ENCODE data around the gene NKTR.
A peak's percentile ranks its signal among the peaks of the same experiment; 100 is the strongest.
"Not testable (repeated sequence)": the region's sequence is repeated elsewhere in the genome, so short reads cannot be mapped to it uniquely, and the experiment has no call there.

Gene NKTR

GRCh38 chr3:42600111-42600957, at the start of gene NKTR:
Gene NKTR (plus strand): TSS chr3:42600686. CDS start chr3:42601007, 321 bp downstream.
- Mint-ChIP-seq H3K27me3 (peaks cover 2% of the 10 kb centered on the region), H3K9me3 (no peaks in the 10 kb centered on the region), H3K4me1 (peaks cover 39% of the 10 kb centered on the region), H3K4me3 (peak within 1 kb of the TSS; percentile 88), H3K36me3 (ENCODE audit: low read depth) (peaks cover 40% of the 10 kb centered on the region), H3K27ac (peak within 1 kb of the TSS; percentile 97)
- peak; percentile 99 for DNase-seq
- ATAC-seq, result peak; percentile 91

GRCh38 chr3:42552830-42553229, 47.7 kb upstream of the NKTR start:
- peaks cover 16% of the 10 kb centered on the region for H3K4me1 Mint-ChIP-seq
- ATAC-seq (no peak), DNase-seq (no peak)
- no peak overlapping the region for H3K4me3 Mint-ChIP-seq
- H3K36me3 Mint-ChIP-seq (ENCODE audit: low read depth), result peaks cover 42% of the 10 kb centered on the region
- H3K27ac Mint-ChIP-seq, result no peak overlapping the region
- no peaks in the 10 kb centered on the region for H3K27me3 Mint-ChIP-seq
- no peaks in the 10 kb centered on the region for H3K9me3 Mint-ChIP-seq

- Mint-ChIP-seq H3K36me3 (ENCODE audit: low read depth) (peaks cover 55% of the 10 kb centered on the region), H3K27me3 (no peaks in the 10 kb centered on the region), H3K27ac (no peak overlapping the region), H3K4me3 (no peak overlapping the region), H3K4me1 (peaks cover 16% of the 10 kb centered on the region), H3K9me3 (no peaks in the 10 kb centered on the region)
- ATAC-seq, result peak; percentile 95
- no peak for DNase-seq
Observed at GRCh38 chr3:42556089-42556632, 44.3 kb upstream of the NKTR start.

GRCh38 chr3:42556817-42557216, 43.7 kb upstream of the NKTR start:
- ATAC-seq, H3K9me3 Mint-ChIP-seq, DNase-seq, H3K27me3 Mint-ChIP-seq, H3K4me3 Mint-ChIP-seq: not testable (repeated sequence)
- H3K4me1 Mint-ChIP-seq, result peaks cover 20% of the 10 kb centered on the region
- H3K36me3 Mint-ChIP-seq (ENCODE audit: low read depth), result peaks cover 55% of the 10 kb centered on the region
- peak overlapping the region; percentile 52 for H3K27ac Mint-ChIP-seq

GRCh38 chr3:42557854-42558253, 42.6 kb upstream of the NKTR start:
- H3K4me3 Mint-ChIP-seq, result no peak overlapping the region
- H3K27ac Mint-ChIP-seq, result no peak overlapping the region
- ATAC-seq (no peak), DNase-seq (no peak)
- no peaks in the 10 kb centered on the region for H3K9me3 Mint-ChIP-seq
- H3K4me1 Mint-ChIP-seq, result peaks cover 22% of the 10 kb centered on the region
- H3K27me3 Mint-ChIP-seq, result no peaks in the 10 kb centered on the region
- peaks cover 46% of the 10 kb centered on the region for H3K36me3 Mint-ChIP-seq (ENCODE audit: low read depth)

- no peak overlapping the region for H3K4me3 Mint-ChIP-seq
- DNase-seq (no peak), ATAC-seq (no peak)
- H3K27me3 Mint-ChIP-seq, result no peaks in the 10 kb centered on the region
- peak overlapping the region; percentile 36 for H3K27ac Mint-ChIP-seq
- H3K36me3 Mint-ChIP-seq (ENCODE audit: low read depth), result peaks cover 32% of the 10 kb centered on the region
- peaks cover 7% of the 10 kb centered on the region for H3K4me1 Mint-ChIP-seq
- H3K9me3 Mint-ChIP-seq, result no peaks in the 10 kb centered on the region
Observed at GRCh38 chr3:42562047-42562907, 38.2 kb upstream of the NKTR start.

GRCh38 chr3:42569593-42570142, 30.8 kb upstream of the NKTR start:
- peaks cover 4% of the 10 kb centered on the region for H3K4me1 Mint-ChIP-seq
- H3K36me3 Mint-ChIP-seq (ENCODE audit: low read depth), result peaks cover 45% of the 10 kb centered on the region
- DNase-seq (no peak), ATAC-seq (no peak)
- no peaks in the 10 kb centered on the region for H3K27me3 Mint-ChIP-seq
- no peaks in the 10 kb centered on the region for H3K9me3 Mint-ChIP-seq
- H3K4me3 Mint-ChIP-seq, result no peak overlapping the region
- no peak overlapping the region for H3K27ac Mint-ChIP-seq

- no peak overlapping the region for H3K27ac Mint-ChIP-seq
- peaks cover 51% of the 10 kb centered on the region for H3K36me3 Mint-ChIP-seq (ENCODE audit: low read depth)
- ATAC-seq, result peak; percentile 75
- H3K4me1 Mint-ChIP-seq, result peaks cover 4% of the 10 kb centered on the region
- no peak overlapping the region for H3K4me3 Mint-ChIP-seq
- H3K9me3 Mint-ChIP-seq, result peaks cover 7% of the 10 kb centered on the region
- no peak for DNase-seq
- no peaks in the 10 kb centered on the region for H3K27me3 Mint-ChIP-seq
Observed at GRCh38 chr3:42572278-42572677, 28.2 kb upstream of the NKTR start.

GRCh38 chr3:42575137-42575741, 25.2 kb upstream of the NKTR start:
- DNase-seq, result no peak
- H3K27ac Mint-ChIP-seq, result no peak overlapping the region
- no peak for ATAC-seq
- H3K4me3 Mint-ChIP-seq, result no peak overlapping the region
- H3K4me1 Mint-ChIP-seq, result peaks cover 15% of the 10 kb centered on the region
- no peaks in the 10 kb centered on the region for H3K27me3 Mint-ChIP-seq
- peaks cover 7% of the 10 kb centered on the region for H3K9me3 Mint-ChIP-seq
- peaks cover 48% of the 10 kb centered on the region for H3K36me3 Mint-ChIP-seq (ENCODE audit: low read depth)

GRCh38 chr3:42578054-42578453, 22.4 kb upstream of the NKTR start:
- peaks cover 7% of the 10 kb centered on the region for H3K9me3 Mint-ChIP-seq

GRCh38 chr3:42579346-42579745, 21.1 kb upstream of the NKTR start:
- not testable (repeated sequence) for DNase-seq, H3K4me3 Mint-ChIP-seq, ATAC-seq, H3K27me3 Mint-ChIP-seq, H3K9me3 Mint-ChIP-seq, H3K27ac Mint-ChIP-seq
- Mint-ChIP-seq H3K4me1 (peaks cover 34% of the 10 kb centered on the region), H3K36me3 (ENCODE audit: low read depth) (peaks cover 28% of the 10 kb centered on the region)

More at GRCh38 chr3:42578054-42578453, 22.4 kb upstream of the NKTR start:
- no peak for DNase-seq
- peaks cover 37% of the 10 kb centered on the region for H3K36me3 Mint-ChIP-seq (ENCODE audit: low read depth)
- ATAC-seq, result no peak
- H3K4me3 Mint-ChIP-seq, result no peak overlapping the region
- no peak overlapping the region for H3K27ac Mint-ChIP-seq
- H3K27me3 Mint-ChIP-seq, result no peaks in the 10 kb centered on the region
- H3K4me1 Mint-ChIP-seq, result peaks cover 32% of the 10 kb centered on the region

- Mint-ChIP-seq H3K4me1 (peaks cover 37% of the 10 kb centered on the region), H3K27me3 (no peaks in the 10 kb centered on the region), H3K9me3 (no peaks in the 10 kb centered on the region), H3K36me3 (ENCODE audit: low read depth) (peaks cover 14% of the 10 kb centered on the region), H3K4me3 (peak overlapping the region; percentile 88), H3K27ac (peak overlapping the region; percentile 28)
- DNase-seq (no peak), ATAC-seq (no peak)
Observed at GRCh38 chr3:42581400-42581708, 19.1 kb upstream of the NKTR start.

- H3K27me3 Mint-ChIP-seq, result no peaks in the 10 kb centered on the region
- DNase-seq (peak; percentile 97), ATAC-seq (peak; percentile 93)
- H3K27ac Mint-ChIP-seq, result peak within 1 kb of the TSS; percentile 90
- H3K4me3 Mint-ChIP-seq, result peak within 1 kb of the TSS; percentile 88
- H3K36me3 Mint-ChIP-seq (ENCODE audit: low read depth), result peaks cover 14% of the 10 kb centered on the region
- no peaks in the 10 kb centered on the region for H3K9me3 Mint-ChIP-seq
- peaks cover 42% of the 10 kb centered on the region for H3K4me1 Mint-ChIP-seq
Observed at GRCh38 chr3:42581709-42582473, 18.6 kb upstream of the NKTR start, which contains the start of gene SEC22C. Gene SEC22C (minus strand): TSS chr3:42581967. CDS start chr3:42569046, 12,921 bp downstream.
